Lung (tissue), 12 donors: ENCODE measurements around the gene SHISA5. TPM values are rescaled to one million over a fixed set of nuclear protein-coding genes. Genes with fewer than 3 reads are reported as not detected.
A peak's percentile ranks its signal among the peaks of the same experiment; 100 is the strongest.

Experiments
- ATAC-seq: fragments of 200-7000 bp; cut with Tn5 transposase; one replicate; pipeline ENCODE4 v1.9.1; 2020; ENCODE audit warnings: moderate number of reproducible peaks; ENCODE audit not compliant: insufficient read depth, low FRiP score
- DNase-seq, 3 donors: peaks; one replicate each; pipeline ENCODE4 v3.0.0-alpha.2; 2013 to 2017
- H3K27ac ChIP-seq, 2 donors: one replicate each; pipeline ENCODE4 v1.5.1; 2013; ENCODE audit warnings: mild to moderate bottlenecking in 2 of 2, moderate library complexity in 2 of 2, control low read depth in 1 of 2, inconsistent platforms in 1 of 2, low read depth in 1 of 2, low read length in 1 of 2
- H3K27me3 ChIP-seq, 3 donors: one replicate each; pipeline ENCODE4 v1.5.1; 2013; ENCODE audit warnings: low read length in 2 of 3; ENCODE audit not compliant: control insufficient read depth in 3 of 3, insufficient read depth in 3 of 3
- H3K36me3 ChIP-seq, 4 donors: one replicate each; pipeline ENCODE4 v1.5.1; 2013; ENCODE audit warnings: low read length in 4 of 4, mild to moderate bottlenecking in 1 of 4, moderate library complexity in 1 of 4; ENCODE audit not compliant: control insufficient read depth in 4 of 4, insufficient read depth in 4 of 4
- H3K4me1 ChIP-seq, 5 donors: one replicate each; pipeline ENCODE4 v1.5.1; 2013; ENCODE audit warnings: low read length in 5 of 5, mild to moderate bottlenecking in 2 of 5, moderate library complexity in 1 of 5; ENCODE audit not compliant: control insufficient read depth in 5 of 5, insufficient read depth in 5 of 5
- H3K4me3 ChIP-seq: one replicate; pipeline ENCODE4 v1.5.1; 2013; ENCODE audit warnings: mild to moderate bottlenecking, control low read depth, moderate library complexity
- H3K9ac ChIP-seq, 2 donors: one replicate each; pipeline ENCODE4 v1.5.1; 2013; ENCODE audit warnings: low read length in 2 of 2, control low read depth in 1 of 2; ENCODE audit not compliant: insufficient read depth in 1 of 2
- H3K9me3 ChIP-seq, 4 donors: one replicate each; pipeline ENCODE4 v1.5.1; 2013; ENCODE audit warnings: low read length in 3 of 4, mild to moderate bottlenecking in 1 of 4, moderate library complexity in 1 of 4; ENCODE audit not compliant: control insufficient read depth in 4 of 4, insufficient read depth in 3 of 4
- CTCF ChIP-seq: IDR thresholded peaks from 2 replicates; pipeline ENCODE4 v1.5.1; 2012; ENCODE audit warnings: mild to moderate bottlenecking; ENCODE audit errors: control extremely low read depth, extremely low read depth
- WGBS, 2 donors: extraction: QIAGEN DNeasy Blood & Tissue Kit; methylation state at CpG; one replicate each; pipeline ENCODE4 v1.1.7; 2013; 5-methylcytosine and 5-hydroxymethylcytosine counted together
- polyA plus RNA-seq, 2 donors: library from polyadenylated mRNA; stranded (reverse); fragments of 200-250 nt; gene quantifications; one replicate each; pipeline ENCODE4 v1.2.1, GENCODE V29; 2013
- total RNA-seq, 2 donors: library from RNA; depleted of rRNA in 1 of 2; stranded (reverse); fragments of >200 nt in 1 of 2; gene quantifications; one replicate each; pipeline ENCODE4 v1.2.1, GENCODE V29; 2014 to 2021
- donor health status: control.
- donor health status: control.
- donor health status: Bipolar disorder and iron deficiency.
- donor health status: healthy.
- donor health status: DM: yes; HTN: yes; CAD: no.

The SHISA5 gene
- total and polyA plus RNA-seq, 4 donors: 70.5 to 184 (median 131) TPM

GRCh38 chr3:48546203-48546829, 42.3 kb upstream of the SHISA5 start:
- Histone ChIP-seq H3K4me3 (no peak overlapping the region), H3K27ac (no peak overlapping the region), H3K4me1 (peaks cover 0 to 1% (median 0%) of the 10 kb centered on the region in 5 donors), H3K9ac (no peak overlapping the region), H3K9me3 (no peaks in the 10 kb centered on the region), H3K36me3 (peaks cover 0 to 3% (median under 1%) of the 10 kb centered on the region in 4 donors), H3K27me3 (no peaks in the 10 kb centered on the region)
- WGBS, 2 donors: 78 to 82% methylated on average over 4 of the region's 4 CpGs
- no peak for TF ChIP-seq CTCF
- peak; percentile 48 to 69 (median 63) for DNase-seq
- no peak for ATAC-seq

- H3K4me1 ChIP-seq: peaks cover 0 to 1% (median 0%) of the 10 kb centered on the region in 5 donors
- H3K9me3 ChIP-seq: no peaks in the 10 kb centered on the region
- no peaks in the 10 kb centered on the region for H3K27me3 ChIP-seq
- H3K4me3 ChIP-seq: no peak overlapping the region
- DNase-seq (no peak), ATAC-seq (no peak)
- no peak overlapping the region for H3K27ac ChIP-seq
- WGBS, 2 donors: 69 to 83% methylated on average over 5 of the region's 5 CpGs
- TF ChIP-seq CTCF: no peak
- peaks cover 0 to 3% (median under 1%) of the 10 kb centered on the region in 4 donors for H3K36me3 ChIP-seq
- no peak overlapping the region for H3K9ac ChIP-seq
Measured at GRCh38 chr3:48544141-48544540, 40.2 kb upstream of the SHISA5 start.

GRCh38 chr3:48543271-48543866, 39.4 kb upstream of the SHISA5 start:
- H3K9me3 ChIP-seq: no peaks in the 10 kb centered on the region
- H3K4me3 ChIP-seq: no peak overlapping the region
- peaks cover 0 to 3% (median under 1%) of the 10 kb centered on the region in 4 donors for H3K36me3 ChIP-seq
- H3K27ac ChIP-seq: peak overlapping the region in 1 of 2 donors; percentile 28
- no peak for TF ChIP-seq CTCF
- 13 to 49% methylated on average over 9 of the region's 9 CpGs for WGBS, 2 donors
- peak; percentile 69 for ATAC-seq
- H3K9ac ChIP-seq: no peak overlapping the region
- no peaks in the 10 kb centered on the region for H3K4me1 ChIP-seq
- H3K27me3 ChIP-seq: no peaks in the 10 kb centered on the region
- DNase-seq: no peak
